GM19438 (cell line): ENCODE data around the gene APOE.
A peak's percentile ranks its signal among the peaks of the same experiment; 100 is the strongest.

Experiments used
- ATAC-seq: cut with Tn5 transposase; IDR thresholded peaks from one replicate; pipeline ENCODE4 v1.9.1; 2021; ENCODE audit warnings: low read depth; ENCODE audit not compliant: unreplicated experiment

Gene APOE

GRCh38 chr19:44948763-44949374 is 43.3 kb downstream of the APOE start:
- ATAC-seq = no peak

GRCh38 chr19:44949550-44949949 is 44.0 kb downstream of the APOE start:
- no peak for ATAC-seq

GRCh38 chr19:44951179-44952159 is 45.9 kb downstream of the APOE start:
- ATAC-seq = no peak

- no peak for ATAC-seq
Measured at GRCh38 chr19:44954278-44954648, 48.7 kb downstream of the APOE start.

GRCh38 chr19:44954649-44955504 is 49.3 kb downstream of the APOE start, which contains the start of gene CLPTM1:
Gene CLPTM1 (plus strand): TSS chr19:44955380. CDS start chr19:44955396, 16 bp downstream.
- ATAC-seq = peak; percentile 74

- peak; percentile 6 for ATAC-seq
Measured at GRCh38 chr19:44955505-44956439, 50.2 kb downstream of the APOE start.

GRCh38 chr19:44957526-44957925 is 51.9 kb downstream of the APOE start:
- ATAC-seq = no peak

GRCh38 chr19:44958090-44958489 is 52.5 kb downstream of the APOE start:
- ATAC-seq = no peak
